ENCODE results near the gene BHLHA15.

Gene BHLHA15

DNA sequence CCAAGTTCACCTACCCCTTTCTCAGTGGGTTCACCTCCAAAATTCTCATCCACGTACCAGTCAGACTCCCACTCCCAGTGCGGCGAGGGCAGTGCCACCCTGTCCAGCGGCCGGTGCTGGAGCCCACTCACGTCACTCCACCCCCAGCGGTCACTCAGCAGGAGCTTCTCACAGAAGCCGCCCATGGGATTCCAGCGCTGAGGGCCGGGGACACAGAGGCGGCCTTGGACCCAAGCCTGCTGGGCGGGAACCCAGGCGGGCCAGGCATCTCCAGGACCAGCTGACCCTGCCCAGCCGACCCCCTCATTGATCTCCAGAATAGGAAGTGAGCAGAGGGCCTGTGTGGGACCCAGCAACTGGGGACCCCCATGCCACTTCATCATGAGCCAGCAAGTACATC is 33.6 kb downstream of the BHLHA15 start:
- no peak for DNase-seq (ENCODE audit: low read depth)

DNA sequence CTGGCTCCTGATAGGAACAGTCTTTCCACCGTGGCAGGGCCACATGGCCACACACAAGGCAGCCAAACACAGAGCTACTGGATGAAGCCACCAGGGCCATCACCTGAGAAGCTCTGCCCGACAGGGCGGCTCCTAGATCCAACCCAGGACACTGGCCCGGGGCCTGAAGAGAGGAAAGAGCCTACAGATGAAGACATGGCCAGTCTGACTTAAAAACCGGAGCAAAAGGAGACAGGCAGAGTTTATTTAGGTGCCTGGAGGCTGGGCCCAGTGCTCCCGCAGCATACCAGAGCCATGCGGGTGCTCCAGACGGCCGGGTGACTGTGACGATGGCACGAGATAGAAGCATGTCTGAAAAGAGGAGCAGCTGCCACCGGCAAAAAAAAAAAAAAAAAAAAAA is 36.9 kb downstream of the BHLHA15 start:
- DNase-seq (ENCODE audit: low read depth), result no peak

DNA sequence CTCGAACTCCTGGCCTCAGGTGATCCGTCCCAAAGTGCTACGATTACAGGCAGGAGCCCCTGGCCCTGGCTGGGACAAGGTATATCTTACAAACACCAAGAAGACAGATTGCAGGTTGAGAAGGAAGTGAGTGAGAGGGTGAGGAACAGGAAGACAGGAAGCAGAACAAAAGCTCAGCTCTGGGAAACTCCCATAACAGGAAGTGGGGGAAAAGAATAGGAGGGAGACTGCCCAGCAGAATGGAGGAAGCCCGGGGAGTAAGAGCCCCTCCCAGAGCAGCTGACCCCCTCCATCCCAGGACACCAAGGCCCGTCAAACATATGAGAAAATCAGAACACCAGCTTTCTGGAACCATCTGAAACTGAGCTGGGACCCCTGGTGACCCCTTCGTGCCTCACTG is 37.9 kb downstream of the BHLHA15 start:
- DNase-seq (ENCODE audit: low read depth), result no peak

DNA sequence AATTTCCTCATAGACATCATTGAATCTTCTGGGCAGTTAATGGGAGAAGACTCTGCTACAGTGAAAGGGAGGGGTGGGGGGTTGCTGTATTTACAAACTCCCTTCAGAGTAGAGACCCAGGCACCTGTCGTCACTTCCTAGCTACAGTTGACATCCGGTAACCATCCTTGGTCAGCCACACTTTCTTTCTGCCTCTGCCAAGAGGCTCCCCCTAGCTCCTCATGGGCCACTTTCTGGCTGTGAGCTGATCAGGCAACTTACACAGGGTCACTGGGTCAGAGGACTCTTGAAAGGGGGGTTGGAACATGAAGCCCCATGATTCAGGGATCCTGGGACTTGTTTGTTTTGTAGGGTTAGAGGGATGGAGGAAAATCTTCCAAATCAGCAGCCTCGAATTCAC is 39.5 kb downstream of the BHLHA15 start:
- peak; percentile 19 for DNase-seq (ENCODE audit: low read depth)

DNA sequence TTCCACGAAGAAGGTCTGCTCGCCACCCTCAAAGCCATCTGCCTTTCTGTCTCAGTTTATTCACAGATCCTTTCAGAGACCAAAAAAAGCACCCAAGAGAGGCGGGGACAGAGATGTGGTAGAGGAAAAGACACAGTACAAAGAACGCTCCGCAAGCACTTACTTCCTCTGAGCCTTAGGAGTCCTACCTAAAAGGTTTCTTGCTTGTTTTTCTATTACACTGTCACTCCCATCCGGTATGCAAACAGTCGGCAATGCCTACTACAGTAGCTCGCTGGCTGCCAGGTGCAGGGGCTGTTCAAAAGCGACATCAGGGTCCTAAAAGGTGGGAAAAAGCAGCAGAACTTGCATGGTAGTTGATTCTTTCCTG is 40.0 kb downstream of the BHLHA15 start:
- peak; percentile 19 for DNase-seq (ENCODE audit: low read depth)

DNA sequence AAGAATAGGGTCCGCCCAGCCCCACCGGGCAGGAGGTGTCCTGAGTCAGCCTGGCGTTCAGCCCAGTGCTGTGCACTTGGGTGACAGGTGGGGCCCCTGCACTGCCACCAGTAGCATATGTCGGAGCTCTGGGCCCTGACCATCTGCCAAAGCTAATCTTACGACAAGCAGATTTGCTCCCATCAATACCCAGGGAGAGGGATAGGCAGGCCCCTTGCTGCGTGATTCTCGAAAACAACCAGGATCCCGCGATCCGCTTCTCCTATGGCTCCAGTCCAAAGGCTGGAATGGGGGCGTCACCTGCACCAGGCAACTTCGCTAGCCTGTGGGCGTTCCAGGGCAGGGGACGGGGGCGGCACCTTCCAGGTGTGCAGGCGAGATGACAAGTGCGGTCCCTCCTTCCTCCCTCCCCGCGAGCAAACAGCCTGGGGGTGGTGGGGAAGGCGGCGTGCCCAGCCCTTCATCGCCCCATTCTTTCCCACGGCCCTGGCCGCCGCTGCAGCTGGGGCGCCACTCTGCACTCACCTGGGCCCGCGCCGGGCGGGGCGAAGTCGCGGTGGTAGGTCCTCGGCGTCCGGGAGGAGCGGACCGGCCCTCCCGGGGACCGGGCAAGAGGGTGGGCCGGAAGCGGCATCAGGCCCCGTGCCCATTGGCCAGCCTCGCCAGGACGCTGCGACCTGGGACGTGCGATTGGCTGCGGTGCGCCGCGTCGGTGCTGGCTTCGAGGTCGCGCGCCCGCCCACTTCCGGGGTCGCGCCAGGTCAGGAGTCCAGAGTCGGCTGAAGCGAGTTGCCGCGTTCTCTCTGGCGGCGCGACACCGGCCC is 40.6 kb downstream of the BHLHA15 start, which contains the start of gene TECPR1:
TSS of gene TECPR1 (minus strand) at position 632 of the 824 bp plus-strand sequence. CDS start 6,086 bp downstream, outside the sequence.
- DNase-seq (ENCODE audit: low read depth), result peak; percentile 72

DNA sequence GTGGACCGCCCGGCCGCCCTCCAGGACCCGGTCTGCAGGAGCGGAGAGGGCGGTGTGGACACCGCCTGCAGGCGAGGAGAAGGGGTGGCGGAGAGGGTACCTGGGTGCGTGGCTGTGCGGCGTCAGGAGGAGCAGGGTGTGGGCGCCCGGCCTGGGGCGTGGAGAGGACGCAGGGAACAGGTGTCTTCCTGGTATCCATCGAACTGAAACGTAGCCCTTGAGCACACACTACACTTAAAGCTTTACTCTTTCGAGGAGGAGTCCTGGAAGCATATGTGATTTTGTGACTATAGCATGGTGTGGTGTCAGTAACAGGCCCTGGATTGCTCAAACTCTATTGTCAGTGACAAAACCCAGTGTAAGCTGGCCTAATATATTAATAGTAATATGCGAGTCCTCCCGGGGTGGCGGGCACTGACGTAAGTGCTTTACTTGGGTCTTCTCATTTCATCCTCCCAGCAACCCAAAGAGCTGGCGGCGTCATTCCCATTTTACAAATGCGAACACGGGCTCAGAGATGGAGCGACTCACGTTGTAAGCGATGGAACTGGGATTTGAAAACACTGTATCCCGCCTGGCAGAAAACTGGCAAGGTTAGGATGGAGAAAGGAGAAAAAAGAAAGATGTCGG is 41.3 kb downstream of the BHLHA15 start:
- DNase-seq (ENCODE audit: low read depth), result no peak

DNA sequence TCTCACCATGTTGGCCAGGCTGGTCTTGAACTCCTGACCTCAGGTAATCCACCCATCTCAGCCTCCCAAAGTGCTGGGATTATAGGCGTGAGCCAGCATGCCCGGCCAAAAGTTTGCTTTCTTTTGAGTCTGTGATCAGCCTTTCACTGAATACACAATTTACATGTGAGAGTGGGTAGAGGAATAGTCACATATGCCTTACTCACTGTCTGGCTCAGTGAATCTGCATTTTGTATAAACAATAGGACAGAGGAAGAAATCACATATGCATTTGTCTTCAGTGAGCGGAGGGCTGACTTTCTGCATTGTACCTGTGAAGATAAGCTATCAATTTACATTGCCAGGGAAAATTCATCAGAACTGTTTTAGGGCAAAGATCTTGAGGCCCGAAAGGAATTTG is 43.3 kb downstream of the BHLHA15 start:
- no peak for DNase-seq (ENCODE audit: low read depth)

DNA sequence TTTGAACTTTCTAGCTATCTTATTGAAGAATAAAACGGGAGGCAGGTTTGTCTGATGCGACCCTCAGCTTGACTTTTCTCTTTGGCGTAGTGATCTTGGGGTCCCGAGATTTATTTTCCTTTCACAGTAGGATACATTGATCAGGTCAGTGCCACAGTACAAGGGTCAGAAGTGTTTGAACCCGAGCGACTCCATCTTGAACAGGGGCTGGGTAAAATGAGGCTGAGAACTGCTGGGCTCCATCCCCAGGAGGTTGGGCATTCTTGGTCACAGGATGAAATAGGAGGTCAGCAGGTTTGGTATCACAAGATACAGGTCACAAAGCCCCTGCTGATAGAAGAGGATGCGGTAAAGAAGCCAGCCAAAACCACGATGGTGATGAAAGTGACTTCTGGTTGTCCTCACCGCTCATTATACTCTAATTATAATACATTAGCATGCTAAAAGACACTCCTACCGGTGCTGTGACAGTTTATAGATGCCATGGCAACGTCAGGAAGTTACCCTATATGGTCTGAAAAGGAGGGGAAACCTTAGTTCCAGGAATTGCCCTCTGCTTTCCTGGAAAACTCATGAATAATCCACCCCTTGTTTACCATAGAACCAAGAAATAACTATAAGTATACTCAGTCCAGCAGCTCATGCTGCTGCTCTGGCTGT is 43.8 kb downstream of the BHLHA15 start:
- DNase-seq (ENCODE audit: low read depth), result no peak

DNA sequence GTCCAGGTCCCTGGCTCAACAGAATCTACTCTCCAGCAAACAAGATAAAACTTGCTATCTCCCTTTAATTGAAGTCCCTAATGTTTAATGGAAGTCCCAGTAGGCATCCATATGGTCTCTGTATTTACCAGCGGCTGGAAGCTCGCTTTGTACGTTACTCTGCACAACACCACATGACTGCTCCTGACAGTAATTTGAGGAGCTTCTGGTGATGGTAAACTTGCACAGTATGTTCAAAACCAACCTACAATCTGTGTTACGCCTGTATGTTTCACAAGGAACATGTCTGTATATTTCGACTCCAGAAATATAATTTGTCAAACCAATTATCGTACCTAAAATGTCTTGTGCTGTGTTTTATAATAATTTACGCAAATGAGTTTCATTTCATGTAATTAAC is 45.2 kb downstream of the BHLHA15 start:
- no peak for DNase-seq (ENCODE audit: low read depth)

DNA sequence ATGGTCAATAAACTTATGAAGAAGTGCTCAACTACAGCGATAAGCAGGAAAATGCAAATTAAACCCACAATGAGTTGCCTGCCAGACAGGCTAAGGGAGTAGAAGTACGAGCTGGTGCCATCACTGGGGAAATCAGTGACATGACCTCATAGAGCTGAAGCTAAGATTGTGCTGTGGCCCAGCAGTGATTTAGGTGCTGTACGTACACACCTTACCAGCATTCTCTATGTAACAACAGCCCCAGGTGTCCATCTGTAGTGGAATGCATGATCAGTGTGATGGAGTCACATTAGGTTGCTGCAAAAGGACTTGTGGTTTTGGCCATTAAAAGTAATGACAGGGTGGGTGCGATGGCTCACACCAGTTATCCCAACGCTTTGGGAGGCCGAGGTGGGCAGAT is 46.5 kb downstream of the BHLHA15 start:
- DNase-seq (ENCODE audit: low read depth), result no peak

Measured in activated T-cell treated with anti-CD3 and anti-CD28 coated beads for 1 hour (primary cell).